SK-N-SH treated with all-trans-retinoic acid at 6 μM for 48 hours (cell line): ENCODE data around the gene UPK2.

Experiments
- ARNTL ChIP-seq: fragments of 450-650 bp; formaldehyde crosslinking; IDR thresholded peaks from 2 replicates; pipeline ENCODE4 v1.5.0; 2020; ENCODE audit warnings: low read depth, mild to moderate bottlenecking, moderate library complexity, borderline replicate concordance
- CREB5 ChIP-seq: fragments of 250-450 bp; sonication (Bioruptor Pico); IDR thresholded peaks from 2 replicates; pipeline ENCODE4 v1.5.1; 2020; ENCODE audit warnings: low read depth, mild to moderate bottlenecking, moderate library complexity
- CSRNP3 ChIP-seq: fragments of 250-450 bp; sonication (Bioruptor Pico); IDR thresholded peaks from 2 replicates; pipeline ENCODE4 v1.5.1; 2021; ENCODE audit warnings: mild to moderate bottlenecking, moderate library complexity
- ESRRG ChIP-seq: fragments of 250-450 bp; sonication (Bioruptor Pico); IDR thresholded peaks from 2 replicates; pipeline ENCODE4 v1.6.1; 2021; ENCODE audit warnings: mild to moderate bottlenecking
- GLIS3 ChIP-seq: fragments of 250-450 bp; sonication (Bioruptor Pico); IDR thresholded peaks from 2 replicates; pipeline ENCODE4 v1.5.0; 2020; ENCODE audit warnings: mild to moderate bottlenecking, moderate library complexity
- ISL1 ChIP-seq: fragments of 250-450 bp; sonication (Bioruptor Pico); IDR thresholded peaks from 2 replicates; pipeline ENCODE4 v2.1.2; 2022; ENCODE audit warnings: mild to moderate bottlenecking, moderate library complexity
- PATZ1 ChIP-seq: fragments of 250-450 bp; sonication (Bioruptor Pico); IDR thresholded peaks from 2 replicates; pipeline ENCODE4 v1.8.0; 2020; ENCODE audit warnings: mild to moderate bottlenecking, moderate library complexity, borderline replicate concordance
- ZC3H10 ChIP-seq: fragments of 250-450 bp; sonication (Bioruptor Pico); IDR thresholded peaks from 2 replicates; pipeline ENCODE4 v1.5.1; 2021; ENCODE audit warnings: mild to moderate bottlenecking, moderate library complexity
- ZFP3 ChIP-seq: fragments of 250-450 bp; sonication (Bioruptor Pico); IDR thresholded peaks from 2 replicates; pipeline ENCODE4 v1.5.0; 2020; ENCODE audit warnings: mild to moderate bottlenecking, moderate library complexity
- ZFP30 ChIP-seq: fragments of 450-650 bp; formaldehyde crosslinking; IDR thresholded peaks from 2 replicates; pipeline ENCODE4 v1.5.0; 2022; ENCODE audit warnings: mild to moderate bottlenecking, moderate library complexity
- ZNF565 ChIP-seq: fragments of 450-650 bp; formaldehyde crosslinking; conservative IDR thresholded peaks from 2 replicates; pipeline ENCODE4 v1.5.0; 2020; ENCODE audit warnings: low read depth, mild to moderate bottlenecking, moderate library complexity
- ZNF8 ChIP-seq: fragments of 450-650 bp; formaldehyde crosslinking; IDR thresholded peaks from 2 replicates; pipeline ENCODE4 v1.5.0; 2020; ENCODE audit warnings: mild to moderate bottlenecking, moderate library complexity

- TF ChIP-seq GLIS3 (CRISPR knock-in tag) (no peak), ESRRG (CRISPR knock-in tag) (no peak), PATZ1 (CRISPR knock-in tag) (no peak), CREB5 (no peak), ZNF8 (CRISPR knock-in tag) (no peak), CSRNP3 (CRISPR knock-in tag) (no peak), ARNTL (CRISPR knock-in tag) (no peak), ZFP3 (CRISPR knock-in tag) (no peak), ZFP30 (CRISPR knock-in tag) (no peak), ISL1 (CRISPR knock-in tag) (no peak), ZC3H10 (no peak), ZNF565 (CRISPR knock-in tag) (no peak)
These were observed 41.1 kb upstream of the UPK2 start for GRCh38 chr11:118914987-118915386.
